Measurements from ENCODE around the gene ATG2B. TPM values are rescaled to one million over a fixed set of nuclear protein-coding genes. Genes with fewer than 3 reads are reported as not detected.

ATG2B gene
- total and polyA plus RNA-seq, 2 experiments from 2014 or later = 3.9 to 18.2 TPM

- H3K36me3 ChIP-seq = no peaks in the 10 kb centered on the region
- TF ChIP-seq, protein P1, sequence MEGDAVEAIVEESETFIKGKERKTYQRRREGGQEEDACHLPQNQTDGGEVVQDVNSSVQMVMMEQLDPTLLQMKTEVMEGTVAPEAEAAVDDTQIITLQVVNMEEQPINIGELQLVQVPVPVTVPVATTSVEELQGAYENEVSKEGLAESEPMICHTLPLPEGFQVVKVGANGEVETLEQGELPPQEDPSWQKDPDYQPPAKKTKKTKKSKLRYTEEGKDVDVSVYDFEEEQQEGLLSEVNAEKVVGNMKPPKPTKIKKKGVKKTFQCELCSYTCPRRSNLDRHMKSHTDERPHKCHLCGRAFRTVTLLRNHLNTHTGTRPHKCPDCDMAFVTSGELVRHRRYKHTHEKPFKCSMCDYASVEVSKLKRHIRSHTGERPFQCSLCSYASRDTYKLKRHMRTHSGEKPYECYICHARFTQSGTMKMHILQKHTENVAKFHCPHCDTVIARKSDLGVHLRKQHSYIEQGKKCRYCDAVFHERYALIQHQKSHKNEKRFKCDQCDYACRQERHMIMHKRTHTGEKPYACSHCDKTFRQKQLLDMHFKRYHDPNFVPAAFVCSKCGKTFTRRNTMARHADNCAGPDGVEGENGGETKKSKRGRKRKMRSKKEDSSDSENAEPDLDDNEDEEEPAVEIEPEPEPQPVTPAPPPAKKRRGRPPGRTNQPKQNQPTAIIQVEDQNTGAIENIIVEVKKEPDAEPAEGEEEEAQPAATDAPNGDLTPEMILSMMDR (IDR thresholded peaks at IDR 0.05; ENCODE audit: low read depth, low read length) = no peak
- no peaks in the 10 kb centered on the region for H3K27me3 ChIP-seq
- H3K9me3 ChIP-seq (ENCODE audit: low read depth) = no peaks in the 10 kb centered on the region
- H3K4me3 ChIP-seq = peak overlapping the region; percentile 76
- peak; percentile 58 to 69 for DNase-seq (ENCODE audit: low read depth in 1 of 2, low spot score in 1 of 2)
- peak overlapping the region; percentile 95 for H3K27ac ChIP-seq
- peaks cover 11% of the 10 kb centered on the region for H3K4me1 ChIP-seq (ENCODE audit: low read depth)
Measured at GRCh38 chr14:96363751-96364336, 703 bp upstream of the ATG2B start.

DNA sequence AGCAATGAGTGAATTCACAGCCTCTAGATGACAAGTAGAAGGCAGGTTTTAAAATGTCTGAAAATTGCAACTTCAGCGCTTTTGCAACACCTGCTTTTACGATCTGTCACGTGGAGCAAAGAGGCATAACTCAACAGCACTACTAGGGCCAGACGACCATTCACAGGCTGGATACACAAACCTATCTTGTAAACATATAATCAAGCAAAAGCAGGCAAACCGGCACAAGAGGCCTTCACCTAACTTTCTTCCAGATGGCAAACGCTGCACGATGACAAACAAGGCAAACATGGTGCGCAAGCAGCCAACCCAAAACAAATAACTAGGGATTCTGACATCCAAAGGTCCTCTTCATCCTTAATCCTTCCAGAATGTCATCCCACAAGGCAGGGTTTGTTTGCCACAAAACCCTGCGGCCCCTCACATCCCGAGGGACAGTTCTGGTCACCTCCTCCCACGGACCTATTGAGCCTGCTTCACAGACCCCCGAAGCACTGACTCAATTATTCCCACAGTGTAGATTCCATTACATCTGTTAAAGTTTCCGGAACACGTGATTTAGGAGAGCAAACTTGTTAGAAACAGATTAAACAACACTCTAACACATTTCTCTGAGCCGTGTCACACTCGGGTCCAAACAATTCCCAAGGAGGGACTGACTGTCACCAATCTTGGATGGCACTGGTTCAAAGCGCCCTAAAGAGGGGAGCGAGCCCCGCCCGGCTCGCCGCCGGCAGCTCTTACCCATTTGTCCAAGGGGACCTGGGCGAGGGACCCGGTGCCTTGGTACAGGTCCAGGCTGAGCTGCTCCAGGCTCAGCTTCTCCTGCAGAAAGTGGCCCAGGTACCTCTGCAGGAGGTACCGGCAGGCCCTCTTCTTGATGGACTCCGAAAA, 823 bp downstream of the ATG2B start:
- Histone ChIP-seq H3K27ac (peak overlapping the region; percentile 95), H3K36me3 (no peaks in the 10 kb centered on the region), H3K9me3 (ENCODE audit: low read depth) (no peaks in the 10 kb centered on the region), H3K27me3 (no peaks in the 10 kb centered on the region), H3K4me3 (peak overlapping the region; percentile 76), H3K4me1 (ENCODE audit: low read depth) (peaks cover 11% of the 10 kb centered on the region)
- TF ChIP-seq, protein P1 (IDR thresholded peaks at IDR 0.05; ENCODE audit: low read depth, low read length) = no peak
- peak; percentile 20 to 44 for DNase-seq (ENCODE audit: low read depth in 1 of 2, low spot score in 1 of 2)

- no peaks in the 10 kb centered on the region for H3K36me3 ChIP-seq
- peaks cover 11% of the 10 kb centered on the region for H3K4me1 ChIP-seq (ENCODE audit: low read depth)
- H3K4me3 ChIP-seq = no peak overlapping the region
Measured at GRCh38 chr14:96359959-96360358, 3.2 kb downstream of the ATG2B start.

GRCh38 chr14:96357216-96357615, 5.9 kb downstream of the ATG2B start:
- H3K27ac ChIP-seq = no peak overlapping the region

More at GRCh38 chr14:96359959-96360358, 3.2 kb downstream of the ATG2B start:
- Histone ChIP-seq H3K27ac (no peak overlapping the region), H3K9me3 (ENCODE audit: low read depth) (no peaks in the 10 kb centered on the region), H3K27me3 (no peaks in the 10 kb centered on the region)
- no peak for DNase-seq (ENCODE audit: low read depth in 1 of 2, low spot score in 1 of 2)
- TF ChIP-seq, protein P1 (IDR thresholded peaks at IDR 0.05; ENCODE audit: low read depth, low read length) = no peak

DNA sequence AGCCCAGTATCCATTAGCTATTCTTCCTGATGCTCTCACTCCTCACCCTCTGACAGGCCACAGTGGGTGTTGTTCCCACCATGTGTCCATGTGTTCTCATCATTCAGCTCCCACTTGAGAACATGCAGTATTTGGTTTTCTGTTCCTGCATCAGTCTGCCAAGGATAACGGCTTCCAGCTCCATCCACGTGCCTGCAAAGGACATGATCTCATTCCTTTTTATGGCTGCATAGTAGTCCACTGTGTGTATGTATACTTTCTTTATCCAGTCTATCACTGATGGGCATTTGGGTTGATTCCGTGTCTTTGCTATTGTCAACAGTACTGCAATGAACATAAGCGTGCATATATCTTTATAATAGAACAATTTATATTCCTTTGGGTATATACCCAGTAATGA, 8.9 kb downstream of the ATG2B start:
- DNase-seq (ENCODE audit: low read depth in 1 of 2, low spot score in 1 of 2) = no peak
- H3K4me3 ChIP-seq = no peak overlapping the region
- TF ChIP-seq, protein P1 (IDR thresholded peaks at IDR 0.05; ENCODE audit: low read depth, low read length) = no peak
- H3K27me3 ChIP-seq = no peaks in the 10 kb centered on the region
- H3K36me3 ChIP-seq = no peaks in the 10 kb centered on the region
- no peaks in the 10 kb centered on the region for H3K9me3 ChIP-seq (ENCODE audit: low read depth)
- no peak overlapping the region for H3K27ac ChIP-seq
- H3K4me1 ChIP-seq (ENCODE audit: low read depth) = peaks cover 3% of the 10 kb centered on the region

More at GRCh38 chr14:96357216-96357615, 5.9 kb downstream of the ATG2B start:
- H3K27me3 ChIP-seq = no peaks in the 10 kb centered on the region
- H3K4me3 ChIP-seq = no peak overlapping the region
- DNase-seq (ENCODE audit: low read depth in 1 of 2, low spot score in 1 of 2) = no peak
- H3K4me1 ChIP-seq (ENCODE audit: low read depth) = peaks cover 11% of the 10 kb centered on the region
- no peaks in the 10 kb centered on the region for H3K9me3 ChIP-seq (ENCODE audit: low read depth)
- TF ChIP-seq, protein P1 (IDR thresholded peaks at IDR 0.05; ENCODE audit: low read depth, low read length) = no peak
- H3K36me3 ChIP-seq = no peaks in the 10 kb centered on the region
